DMS153 (cell line): Measurements from ENCODE around the gene KRTAP5-10.
"Not testable (repeated sequence)": the region's sequence is repeated elsewhere in the genome, so short reads cannot be mapped to it uniquely, and the experiment has no call there.

Source experiments
- DNase-seq: peaks from one replicate; lab custom pipeline; 2025; lab: John Stamatoyannopoulos, UW

The KRTAP5-10 gene

GRCh38 chr11:71565263-71565662, at the start of gene KRTAP5-10:
Gene KRTAP5-10, plus strand, starts transcription at chr11:71565563. Its CDS starts 25 bp downstream, at chr11:71565588.
- DNase-seq: no peak

GRCh38 chr11:71518506-71519471, 46.6 kb upstream of the KRTAP5-10 start:
- DNase-seq: no peak

DNA sequence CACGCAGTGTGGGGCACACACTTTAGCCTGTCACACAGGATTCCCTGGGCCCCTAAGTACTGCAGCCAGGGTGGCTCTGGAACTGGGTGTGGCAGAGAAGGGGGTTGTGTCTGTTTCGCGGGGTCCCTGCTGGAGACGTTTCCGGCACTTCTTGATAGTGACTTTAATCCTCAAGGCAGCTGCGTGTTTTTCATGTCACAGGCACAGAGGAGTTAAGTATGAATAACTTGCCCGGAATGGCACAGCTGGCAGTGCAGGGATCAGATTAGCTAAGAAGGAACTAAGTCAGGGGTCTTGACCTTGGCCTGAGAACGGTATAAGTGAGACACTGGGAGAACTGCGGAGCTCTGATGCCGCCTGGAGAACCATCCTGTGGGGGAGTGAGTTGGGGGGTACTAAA, 45.8 kb upstream of the KRTAP5-10 start:
- no peak for DNase-seq

GRCh38 chr11:71525188-71525937, 40.0 kb upstream of the KRTAP5-10 start:
- no peak for DNase-seq

- DNase-seq: no peak
Measured at GRCh38 chr11:71525938-71526495, 39.3 kb upstream of the KRTAP5-10 start.

GRCh38 chr11:71526796-71527575, 38.4 kb upstream of the KRTAP5-10 start, which contains the start of gene KRTAP5-7:
Gene KRTAP5-7, plus strand, starts transcription at chr11:71527267. Its CDS starts 34 bp downstream, at chr11:71527301.
- not testable (repeated sequence) for DNase-seq

DNA sequence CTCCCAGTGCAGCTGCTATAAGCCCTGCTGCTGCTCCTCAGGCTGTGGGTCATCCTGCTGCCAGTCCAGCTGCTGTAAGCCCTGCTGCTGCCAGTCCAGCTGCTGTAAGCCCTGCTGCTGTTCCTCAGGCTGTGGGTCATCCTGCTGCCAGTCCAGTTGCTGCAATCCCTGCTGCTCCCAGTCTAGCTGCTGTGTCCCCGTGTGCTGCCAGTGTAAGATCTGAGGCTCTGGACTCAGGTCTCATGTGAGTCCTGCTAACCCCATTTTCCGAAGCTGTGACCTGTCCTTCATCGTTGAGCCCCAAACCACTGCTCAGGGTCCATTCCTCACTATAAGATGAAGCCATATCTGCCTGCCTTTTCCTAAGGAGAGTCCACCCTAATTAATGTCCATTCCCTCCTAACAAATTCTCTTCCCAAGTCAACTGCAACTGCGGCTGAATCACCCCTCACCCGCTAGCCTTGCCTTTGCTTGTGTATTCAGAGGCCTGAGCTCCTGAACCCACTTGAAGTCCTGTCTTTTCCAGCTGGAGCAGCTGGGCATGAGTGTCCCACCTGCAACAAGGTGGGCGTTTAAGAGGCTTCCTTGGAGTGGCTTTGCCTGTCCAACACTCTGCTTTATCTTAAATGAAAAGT, 37.7 kb upstream of the KRTAP5-10 start:
- no peak for DNase-seq

DNA sequence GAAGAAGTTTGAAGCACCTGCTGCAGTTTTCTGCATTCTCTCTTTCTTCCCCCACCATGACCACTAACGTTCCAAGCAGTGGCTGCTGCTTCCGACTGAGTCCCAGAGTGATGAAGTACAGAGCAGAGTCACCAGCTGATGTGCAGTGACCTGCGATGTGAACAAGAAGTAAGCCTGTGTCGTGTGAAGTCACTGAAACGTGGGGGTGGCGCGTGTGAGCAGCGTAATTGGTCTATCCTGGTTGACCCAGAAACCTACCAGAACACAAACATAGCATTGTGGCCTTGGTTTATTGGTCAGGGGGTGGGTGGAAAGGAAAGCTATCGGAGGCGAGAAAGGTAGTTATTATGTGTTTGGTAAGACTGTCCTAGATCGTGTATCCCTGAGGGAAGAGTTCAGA, 34.8 kb upstream of the KRTAP5-10 start:
- DNase-seq: no peak

DNA sequence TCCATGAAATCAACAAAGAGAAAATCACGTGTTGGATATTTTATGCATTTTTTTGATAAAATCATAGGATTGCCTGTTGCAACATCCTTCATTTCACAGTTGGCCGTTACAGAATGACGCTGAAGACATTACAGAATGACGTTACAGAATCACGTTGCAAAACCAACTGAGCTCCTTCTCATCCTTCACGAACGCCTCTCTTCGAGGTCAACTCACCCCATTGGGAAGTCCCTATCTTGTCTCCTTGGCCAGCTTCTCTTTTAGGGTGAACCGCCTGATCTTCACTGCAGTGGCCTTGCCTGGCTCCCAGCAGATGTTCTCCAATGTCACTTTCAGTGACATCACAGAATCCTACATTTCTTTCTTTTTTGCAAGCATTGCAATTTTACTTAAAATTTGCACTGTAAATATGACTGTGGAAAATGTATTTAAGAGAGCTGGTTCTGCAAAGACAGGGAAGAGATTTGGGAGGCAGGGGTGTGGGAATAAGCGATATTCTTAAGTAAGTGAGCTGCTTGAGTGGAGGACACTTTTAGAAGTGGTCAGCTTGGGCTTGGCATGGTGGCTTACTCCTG, 33.2 kb upstream of the KRTAP5-10 start:
- DNase-seq: no peak

GRCh38 chr11:71534711-71535608, 30.4 kb upstream of the KRTAP5-10 start:
- DNase-seq: not testable (repeated sequence)

DNA sequence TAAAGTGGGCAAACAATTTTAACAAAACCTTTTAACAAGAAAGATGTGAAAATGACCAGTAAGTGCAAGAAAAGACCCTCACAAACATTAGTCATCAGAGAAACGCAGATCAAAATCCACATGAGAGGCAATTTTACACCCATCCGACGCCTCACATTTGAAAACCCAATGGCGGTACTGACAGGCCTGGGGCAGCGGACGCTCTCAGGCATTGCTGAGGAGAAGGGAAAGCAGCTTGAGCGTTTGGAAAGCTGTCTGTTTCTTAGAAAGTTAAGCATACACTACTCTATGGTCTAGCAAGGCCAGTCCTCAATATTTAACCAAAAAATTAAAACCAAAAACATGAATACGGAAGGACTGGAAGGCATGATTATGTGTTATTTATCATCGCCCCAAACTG, 29.5 kb upstream of the KRTAP5-10 start:
- DNase-seq: no peak

GRCh38 chr11:71537537-71537936, 27.8 kb upstream of the KRTAP5-10 start:
- no peak for DNase-seq

DNA sequence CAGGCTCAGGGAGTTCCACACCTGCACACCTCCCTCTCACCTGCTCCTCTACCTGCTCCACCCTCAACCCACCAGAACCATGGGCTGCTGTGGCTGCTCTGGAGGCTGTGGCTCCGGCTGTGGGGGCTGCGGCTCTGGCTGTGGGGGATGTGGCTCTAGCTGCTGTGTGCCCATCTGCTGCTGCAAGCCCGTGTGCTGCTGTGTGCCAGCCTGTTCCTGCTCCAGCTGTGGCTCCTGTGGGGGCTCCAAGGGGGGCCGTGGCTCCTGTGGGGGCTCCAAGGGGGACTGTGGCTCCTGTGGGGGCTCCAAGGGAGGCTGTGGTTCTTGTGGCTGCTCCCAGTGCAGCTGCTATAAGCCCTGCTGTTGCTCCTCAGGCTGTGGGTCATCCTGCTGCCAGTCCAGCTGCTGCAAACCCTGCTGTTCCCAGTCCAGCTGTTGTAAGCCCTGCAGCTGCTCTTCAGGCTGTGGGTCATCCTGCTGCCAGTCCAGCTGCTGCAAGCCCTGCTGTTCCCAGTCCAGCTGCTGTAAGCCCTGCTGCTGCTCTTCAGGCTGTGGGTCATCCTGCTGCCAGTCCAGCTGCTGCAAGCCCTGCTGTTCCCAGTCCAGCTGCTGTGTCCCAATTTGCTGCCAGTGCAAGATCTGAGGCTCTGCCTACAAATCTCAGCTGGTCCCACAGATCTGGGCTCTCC, 27.2 kb upstream of the KRTAP5-10 start, which contains the start of gene KRTAP5-8:
Gene KRTAP5-8, plus strand, starts transcription at position 49 of the 689 bp plus-strand sequence. Its CDS starts 31 bp downstream, at position 80.
- not testable (repeated sequence) for DNase-seq

- DNase-seq: no peak
Measured at GRCh38 chr11:71538666-71538990, 26.7 kb upstream of the KRTAP5-10 start.

DNA sequence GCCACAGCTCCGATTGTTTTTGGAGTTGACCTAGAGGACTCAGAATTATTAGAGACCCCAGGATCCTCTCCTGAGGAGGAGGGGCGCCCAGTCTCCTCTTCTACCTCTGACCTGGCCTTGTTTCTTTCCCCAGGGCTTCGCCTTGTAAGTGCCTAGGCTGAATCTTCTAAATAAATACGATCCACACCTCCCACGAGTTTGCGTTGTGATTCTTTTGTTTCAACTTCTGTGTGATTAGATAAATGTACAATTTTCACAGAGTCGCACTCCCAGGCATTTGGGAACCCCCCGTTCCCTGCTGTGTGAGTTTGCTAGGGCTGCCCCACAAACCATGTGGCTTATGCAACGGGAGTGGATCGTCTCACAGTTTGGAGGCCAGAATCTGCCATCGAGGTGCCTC, 26.3 kb upstream of the KRTAP5-10 start:
- DNase-seq: no peak

GRCh38 chr11:71539971-71540370, 25.4 kb upstream of the KRTAP5-10 start:
- not testable (repeated sequence) for DNase-seq

DNA sequence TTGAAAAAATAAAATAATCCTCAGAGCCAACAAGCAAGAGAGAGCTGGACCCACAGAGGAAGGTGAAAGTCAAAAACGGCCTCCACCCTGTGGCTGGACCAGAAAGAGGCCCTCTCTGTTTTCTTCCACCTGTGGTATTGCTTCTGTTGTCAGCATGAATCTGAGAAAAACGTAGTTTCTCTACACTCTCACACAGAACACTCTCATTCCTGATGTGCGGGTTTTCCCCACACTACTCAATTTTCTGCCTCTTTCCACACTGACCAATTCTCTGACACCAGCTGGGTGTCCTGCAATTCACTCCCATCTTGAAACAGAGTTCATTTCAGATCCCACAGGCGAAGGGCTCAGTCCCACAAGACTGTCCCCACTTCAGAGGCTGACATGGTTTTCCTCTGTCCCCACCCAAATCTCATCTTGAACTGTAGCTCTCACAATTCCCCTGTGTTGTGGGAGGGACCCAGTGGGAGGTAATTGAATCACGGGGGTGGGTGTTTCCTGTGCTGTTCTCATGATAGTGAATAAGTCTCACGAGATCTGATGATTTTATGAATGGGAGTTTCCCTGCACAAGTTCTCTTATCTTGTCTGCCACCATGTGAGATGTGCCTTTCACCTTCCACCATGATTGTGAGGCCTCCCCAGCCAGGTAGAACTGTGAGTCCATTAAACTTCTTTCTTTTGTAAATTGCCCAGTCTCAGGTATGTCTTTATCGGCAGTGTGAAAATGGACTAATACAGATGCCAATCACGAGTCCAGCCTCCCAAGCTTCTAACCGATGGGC, 24.6 kb upstream of the KRTAP5-10 start:
- not testable (repeated sequence) for DNase-seq

DNA sequence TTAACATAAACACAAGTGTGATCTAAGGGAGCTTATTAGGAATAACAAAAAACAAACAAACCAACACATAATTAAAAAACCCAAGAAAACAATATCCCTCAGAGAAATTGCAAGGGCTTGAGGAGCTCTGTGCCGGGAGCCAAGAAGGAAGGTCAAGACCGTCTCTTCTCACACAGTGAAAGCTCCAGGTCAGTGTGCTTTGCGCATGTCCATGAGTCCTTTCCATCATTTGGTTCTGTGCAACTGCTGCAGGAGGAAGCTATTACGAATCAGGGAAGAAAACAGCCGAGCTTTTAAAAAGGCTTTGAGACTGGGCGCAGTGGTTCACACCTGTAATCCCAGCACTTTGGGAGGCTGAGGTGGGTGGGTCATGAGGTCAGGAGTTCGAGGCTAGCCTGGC, 23.0 kb upstream of the KRTAP5-10 start:
- no peak for DNase-seq
